GM12801 (cell line): ENCODE measurements around the gene PEX6.

Experiments used
- TF ChIP-seq, protein P1 (sequence below): IDR thresholded peaks from one replicate; pipeline ENCODE4 v1.5.1; 2011; ENCODE audit warnings: control low read depth; ENCODE audit not compliant: insufficient read length; ENCODE audit errors: extremely low read depth

The PEX6 gene

DNA sequence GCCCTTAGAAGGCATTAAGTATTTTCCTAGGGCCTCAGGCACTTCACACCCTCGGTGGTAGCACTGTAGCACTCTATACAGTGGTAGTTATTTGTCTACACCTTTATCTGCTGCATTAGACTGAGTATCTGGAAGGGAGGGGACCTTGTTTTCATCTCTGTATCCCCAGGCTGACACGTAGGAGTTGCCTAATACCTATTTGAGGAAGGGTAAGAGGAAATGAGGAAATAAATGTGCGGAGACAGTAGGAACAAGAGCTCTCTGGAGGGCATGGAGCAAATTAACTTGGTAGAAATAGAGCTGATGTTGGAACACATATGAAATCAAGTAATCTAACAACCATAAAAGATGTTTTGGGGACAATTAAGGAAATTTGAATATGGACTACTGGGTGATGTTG lies 45.8 kb downstream of the PEX6 start:
- TF ChIP-seq, protein P1, sequence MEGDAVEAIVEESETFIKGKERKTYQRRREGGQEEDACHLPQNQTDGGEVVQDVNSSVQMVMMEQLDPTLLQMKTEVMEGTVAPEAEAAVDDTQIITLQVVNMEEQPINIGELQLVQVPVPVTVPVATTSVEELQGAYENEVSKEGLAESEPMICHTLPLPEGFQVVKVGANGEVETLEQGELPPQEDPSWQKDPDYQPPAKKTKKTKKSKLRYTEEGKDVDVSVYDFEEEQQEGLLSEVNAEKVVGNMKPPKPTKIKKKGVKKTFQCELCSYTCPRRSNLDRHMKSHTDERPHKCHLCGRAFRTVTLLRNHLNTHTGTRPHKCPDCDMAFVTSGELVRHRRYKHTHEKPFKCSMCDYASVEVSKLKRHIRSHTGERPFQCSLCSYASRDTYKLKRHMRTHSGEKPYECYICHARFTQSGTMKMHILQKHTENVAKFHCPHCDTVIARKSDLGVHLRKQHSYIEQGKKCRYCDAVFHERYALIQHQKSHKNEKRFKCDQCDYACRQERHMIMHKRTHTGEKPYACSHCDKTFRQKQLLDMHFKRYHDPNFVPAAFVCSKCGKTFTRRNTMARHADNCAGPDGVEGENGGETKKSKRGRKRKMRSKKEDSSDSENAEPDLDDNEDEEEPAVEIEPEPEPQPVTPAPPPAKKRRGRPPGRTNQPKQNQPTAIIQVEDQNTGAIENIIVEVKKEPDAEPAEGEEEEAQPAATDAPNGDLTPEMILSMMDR: no peak

DNA sequence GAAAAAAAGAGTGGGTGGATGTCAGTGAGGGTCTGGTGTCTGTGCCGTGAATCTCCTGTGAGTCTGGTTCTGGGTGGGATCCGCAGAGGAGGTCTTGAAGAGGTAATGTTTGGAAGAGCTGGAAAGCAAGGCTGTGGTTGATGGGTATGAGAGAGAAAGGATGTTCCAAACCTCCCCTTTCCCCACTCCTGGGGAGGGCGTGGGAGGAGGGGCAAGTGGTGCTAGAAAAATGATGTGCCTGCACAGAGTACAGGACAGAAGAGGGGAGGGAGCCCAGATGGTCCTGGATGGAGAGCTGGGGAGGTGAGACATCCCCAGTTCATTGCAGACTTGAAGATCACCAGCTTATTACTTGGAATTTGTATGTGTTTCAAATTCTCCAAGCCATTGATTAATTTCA lies 46.6 kb downstream of the PEX6 start:
- TF ChIP-seq, protein P1: no peak

GRCh38 chr6:42929821-42930360 lies 49.1 kb downstream of the PEX6 start:
- TF ChIP-seq, protein P1: no peak

GRCh38 chr6:42928986-42929820 lies 49.8 kb downstream of the PEX6 start, which contains the start of gene CNPY3:
Gene CNPY3 (plus strand): TSS chr6:42929480. CDS start chr6:42929571, 91 bp downstream.
- TF ChIP-seq, protein P1: no peak

DNA sequence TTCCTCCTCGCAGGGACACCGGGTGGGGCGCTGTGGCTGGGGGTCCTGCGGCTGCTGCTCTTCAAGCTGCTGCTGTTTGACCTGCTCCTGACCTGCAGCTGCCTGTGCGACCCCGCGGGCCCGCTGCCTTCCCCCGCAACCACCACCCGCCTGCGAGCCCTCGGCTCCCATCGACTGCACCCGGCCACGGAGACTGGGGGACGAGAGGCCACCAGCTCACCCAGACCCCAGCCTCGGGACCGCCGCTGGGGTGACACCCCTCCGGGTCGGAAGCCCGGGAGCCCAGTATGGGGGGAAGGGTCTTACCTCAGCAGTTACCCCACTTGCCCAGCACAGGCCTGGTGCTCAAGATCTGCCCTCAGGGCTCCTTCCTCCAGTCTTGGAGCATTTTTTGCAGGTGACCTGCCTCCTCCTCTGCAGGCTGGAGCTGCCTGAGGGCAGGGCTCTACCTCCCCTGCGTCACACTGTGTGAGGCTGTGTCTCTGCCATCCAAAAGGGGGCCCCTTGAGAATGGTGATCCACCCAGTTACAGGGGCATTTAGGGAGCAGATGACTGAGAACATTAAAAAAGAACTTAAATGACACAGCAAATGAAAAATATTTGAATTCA lies 53.6 kb downstream of the PEX6 start:
- TF ChIP-seq, protein P1: no peak

- TF ChIP-seq, protein P1: no peak
Measured at GRCh38 chr6:42923666-42924065, 55.3 kb downstream of the PEX6 start.

- TF ChIP-seq, protein P1: no peak
Measured at GRCh38 chr6:42921801-42922200, 57.2 kb downstream of the PEX6 start.
